HCT116 (cell line): ENCODE data around the gene SCFD2. TPM values are rescaled to one million over a fixed set of nuclear protein-coding genes. Genes with fewer than 3 reads are reported as not detected.

Experiments
- ATAC-seq: fragments of 200-7000 bp; cut with Tn5 transposase; 2 replicates; pipeline ENCODE4 v1.9.1; 2020; ENCODE audit warnings: mild to moderate bottlenecking, moderate library complexity
- BruUV-seq: library from RNA; stranded (reverse); fragments of 400-500 nt; replicated peaks from 2 replicates; lab custom pipeline; 2021; lab: Mats Ljungman, UMichigan
- CTCF ChIA-PET: fragments of 300-600 bp; sonication (Branson Sonifier 250); formaldehyde crosslinking; loops from one replicate; lab custom pipeline; 2021; ENCODE audit warnings: antibody characterized with exemption; lab: Charles Lee
- POLR2A ChIA-PET: fragments of 300-600, 350-600 bp; sonication (Branson Sonifier 250); formaldehyde crosslinking; loops from one replicate; lab custom pipeline; 2021; ENCODE audit warnings: antibody characterized with exemption; lab: Charles Lee
- RAD21 ChIA-PET, 2 experiments: fragments of 300-600 bp; sonication (Branson Sonifier 250); formaldehyde crosslinking; loops; one replicate each; lab custom pipeline; 2023; ENCODE audit warnings: low total read pairs in 2 of 2; ENCODE audit not compliant: uncharacterized antibody in 2 of 2, unreplicated experiment in 2 of 2, low non-redundant PET in 1 of 2; lab: Charles Lee
- DNase-seq: peaks from one replicate; pipeline ENCODE4 v3.0.0-alpha.2; 2010; ENCODE audit warnings: low read depth, low spot score
- H2AFZ ChIP-seq: fragments of 200-600 bp; shearing (Covaris generic), sonication (generic); 2 replicates; pipeline ENCODE4 v1.6.1; 2017; ENCODE audit warnings: low read depth, mixed run types, mixed read lengths, antibody characterized with exemption, low read length; ENCODE audit not compliant: poor library complexity, severe bottlenecking
- H3K27ac ChIP-seq: 2 replicates; pipeline ENCODE4 v1.5.1; 2012; ENCODE audit warnings: low read depth, low read length
- H3K27me3 ChIP-seq: fragments of 200-600 bp; sonication (generic); 2 replicates; pipeline ENCODE4 v1.6.1; 2016; ENCODE audit warnings: mixed run types, low read length, mixed read lengths; ENCODE audit not compliant: insufficient read depth
- H3K36me3 ChIP-seq, 2 experiments: fragments of 200-500 bp in 1 of 2; fragments of 200-600 bp in 1 of 2; sonication (Bioruptor generic) in 1 of 2; sonication (generic) in 1 of 2; 2 replicates each; pipeline versions ENCODE4 v1.5.1 to v1.6.1; 2014 to 2016; ENCODE audit warnings: low read length in 2 of 2, inconsistent platforms in 1 of 2, mixed read lengths in 1 of 2, mixed run types in 1 of 2; ENCODE audit not compliant: insufficient read depth in 2 of 2, control insufficient read depth in 1 of 2
- H3K4me1 ChIP-seq, 2 experiments: fragments of 200-600 bp in 1 of 2; sonication (generic) in 1 of 2; 2 replicates each; pipeline versions ENCODE4 v1.5.1 to v1.6.1; 2012 to 2017; ENCODE audit warnings: low read length in 2 of 2, inconsistent platforms in 1 of 2, mild to moderate bottlenecking in 1 of 2, mixed read lengths in 1 of 2, mixed run types in 1 of 2, moderate library complexity in 1 of 2; ENCODE audit not compliant: insufficient read depth in 2 of 2, control insufficient read depth in 1 of 2
- H3K4me2 ChIP-seq: fragments of 200-600 bp; sonication (generic); 2 replicates; pipeline ENCODE4 v1.6.1; 2017; ENCODE audit warnings: mixed run types, low read length, mixed read lengths
- H3K4me3 ChIP-seq, 2 experiments: fragments of 200-600 bp in 1 of 2; sonication (generic) in 1 of 2; replicated peaks in 1 of 2; 2 replicates each; pipeline ENCODE4 v1.5.1; 2011 to 2016; ENCODE audit warnings: low read length in 2 of 2, control low read depth in 1 of 2, low read depth in 1 of 2, mild to moderate bottlenecking in 1 of 2, mixed read lengths in 1 of 2, mixed run types in 1 of 2
- H3K79me2 ChIP-seq: fragments of 200-600 bp; sonication (generic); 2 replicates; pipeline ENCODE4 v1.6.1; 2017; ENCODE audit warnings: mild to moderate bottlenecking, mixed run types, low read length, moderate library complexity, mixed read lengths; ENCODE audit not compliant: insufficient read depth
- H3K9ac ChIP-seq: fragments of 200-600 bp; sonication (generic); 2 replicates; pipeline ENCODE4 v1.6.1; 2016; ENCODE audit warnings: low read length, mixed read lengths
- H3K9me2 ChIP-seq: fragments of 200-600 bp; sonication (generic), shearing (Covaris generic); 2 replicates; pipeline ENCODE4 v1.6.1; 2017; ENCODE audit warnings: mixed run types, mild to moderate bottlenecking, moderate library complexity; ENCODE audit not compliant: insufficient read depth
- H3K9me3 ChIP-seq, 2 experiments: fragments of 200-500 bp in 1 of 2; fragments of 200-600 bp in 1 of 2; sonication (Bioruptor generic) in 1 of 2; sonication (generic) in 1 of 2; 2 replicates each; pipeline ENCODE4 v1.6.1; 2014 to 2017; ENCODE audit warnings: low read length in 2 of 2, mixed read lengths in 2 of 2, inconsistent platforms in 1 of 2, low read depth in 1 of 2, mild to moderate bottlenecking in 1 of 2, mixed run types in 1 of 2, moderate library complexity in 1 of 2; ENCODE audit not compliant: control insufficient read depth in 1 of 2, insufficient read depth in 1 of 2
- H4K20me1 ChIP-seq: fragments of 200-600 bp; sonication (generic), shearing (Covaris generic); 2 replicates; pipeline ENCODE4 v1.6.1; 2017; ENCODE audit warnings: mixed run types, mild to moderate bottlenecking, moderate library complexity; ENCODE audit not compliant: insufficient read depth
- ATF3 ChIP-seq: IDR thresholded peaks from 2 replicates; pipeline ENCODE4 v1.6.1; 2012
- CBX3 ChIP-seq: IDR thresholded peaks from 2 replicates; pipeline ENCODE4 v1.6.1; 2012; ENCODE audit warnings: low read depth
- CEBPB ChIP-seq: IDR thresholded peaks from 2 replicates; pipeline ENCODE4 v1.6.1; 2012; ENCODE audit warnings: low read depth
- CTCF ChIP-seq, 3 experiments: fragments of 200-600 bp in 1 of 3; sonication (generic) in 1 of 3; IDR thresholded peaks in 2 of 3; conservative IDR thresholded peaks in 1 of 3; 2 replicates each; pipeline ENCODE4 v1.5.1; 2012 to 2017; ENCODE audit warnings: low read depth in 2 of 3, low read length in 2 of 3, antibody characterized with exemption in 1 of 3, borderline replicate concordance in 1 of 3, control low read depth in 1 of 3, mild to moderate bottlenecking in 1 of 3, mixed read lengths in 1 of 3, mixed run types in 1 of 3, moderate library complexity in 1 of 3; ENCODE audit not compliant: insufficient read depth in 1 of 3
- EGR1 ChIP-seq: IDR thresholded peaks from 2 replicates; pipeline ENCODE4 v1.6.1; 2012; ENCODE audit warnings: low read depth
- ELF1 ChIP-seq: IDR thresholded peaks from 2 replicates; pipeline ENCODE4 v1.6.1; 2012; ENCODE audit warnings: low read depth, borderline replicate concordance
- EZH2 ChIP-seq: fragments of 200-600 bp; sonication (generic); IDR thresholded peaks from 2 replicates; pipeline ENCODE4 v1.6.1; 2017; ENCODE audit warnings: antibody characterized with exemption, mixed run types
- EZH2phosphoT487 ChIP-seq: fragments of 200-600 bp; IDR thresholded peaks from 2 replicates; pipeline ENCODE4 v1.6.1; 2018; ENCODE audit warnings: antibody characterized with exemption, borderline replicate concordance
- JUND ChIP-seq: IDR thresholded peaks from 2 replicates; pipeline ENCODE4 v1.6.1; 2012
- MAX ChIP-seq: IDR thresholded peaks from 2 replicates; pipeline ENCODE4 v1.6.1; 2012
- REST ChIP-seq: IDR thresholded peaks from 2 replicates; pipeline ENCODE4 v1.6.1; 2012; ENCODE audit warnings: low read depth
- SIN3A ChIP-seq: IDR thresholded peaks from 2 replicates; pipeline ENCODE4 v1.6.1; 2012; ENCODE audit warnings: low read depth
- SP1 ChIP-seq: IDR thresholded peaks from 2 replicates; pipeline ENCODE4 v1.6.1; 2012; ENCODE audit warnings: low read depth
- SRF ChIP-seq: IDR thresholded peaks from 2 replicates; pipeline ENCODE4 v1.6.1; 2012; ENCODE audit warnings: low read depth
- TCF7L2 ChIP-seq: IDR thresholded peaks from 2 replicates; pipeline ENCODE4 v1.7.0; 2011; ENCODE audit warnings: borderline replicate concordance, inconsistent platforms; ENCODE audit not compliant: insufficient read depth, insufficient read length; ENCODE audit errors: extremely low read depth
- YY1 ChIP-seq: IDR thresholded peaks from 2 replicates; pipeline ENCODE4 v1.6.1; 2011; ENCODE audit warnings: low read length, low read depth, moderate library complexity, mild to moderate bottlenecking; ENCODE audit not compliant: insufficient replicate concordance; ENCODE audit errors: extremely low read depth
- ZBTB33 ChIP-seq: IDR thresholded peaks from 2 replicates; pipeline ENCODE4 v1.6.1; 2011; ENCODE audit warnings: mild to moderate bottlenecking, low read length, moderate library complexity; ENCODE audit not compliant: insufficient replicate concordance; ENCODE audit errors: extremely low read depth
- ZNF274 ChIP-seq: fragments of 200-500 bp; sonication (Bioruptor generic); IDR thresholded peaks from 2 replicates; pipeline ENCODE4 v1.6.1; 2014; ENCODE audit warnings: mild to moderate bottlenecking, low read depth, low read length, inconsistent platforms
- intact Hi-C: fragments of 100-400 bp; cut with micrococcal nuclease; formaldehyde crosslinking; loops from 2 replicates; pipeline ENCODE4 v1.10.0; 2022
- total RNA-seq: library from RNA; stranded (reverse); gene quantifications from one replicate; pipeline ENCODE4 v1.2.1, GENCODE V29; 2021; ENCODE audit not compliant: unreplicated experiment

The SCFD2 gene
- total RNA-seq, 1 experiment from 2014 or later, result 13.6 TPM

GRCh38 chr4:52995360-52996030, 370.4 kb downstream of the SCFD2 start:
- ATAC-seq, result no peak
- CTCF ChIA-PET, result no interaction called here

More at GRCh38 chr4:52995360-52996030, 370.4 kb downstream of the SCFD2 start:
- no peak overlapping the region for H3K4me3 ChIP-seq
- POLR2A ChIA-PET, result no interaction called here
- no peak for DNase-seq
- peaks cover 0 to 10% of the 10 kb centered on the region in 2 experiments; a peak in 1 of 4 replicates for H3K4me1 ChIP-seq
- H3K9ac ChIP-seq, result no peak overlapping the region
- BruUV-seq, result no TSS peak
- H4K20me1 ChIP-seq, result no peaks in the 10 kb centered on the region
- intact Hi-C loops, result no loop called here
- no peaks in the 10 kb centered on the region for H3K9me3 ChIP-seq
- no peaks in the 10 kb centered on the region for H3K9me2 ChIP-seq
- H3K4me2 ChIP-seq, result no peak overlapping the region
- no peaks in the 10 kb centered on the region for H3K36me3 ChIP-seq
- no peak overlapping the region for H2AFZ ChIP-seq
- no peaks in the 10 kb centered on the region for H3K79me2 ChIP-seq
- TF ChIP-seq YY1 (no peak), ZBTB33 (no peak), JUND (no peak), ATF3 (no peak), EZH2phosphoT487 (no peak), CTCF (IDR thresholded peaks at IDR 0.05 in 2 of 3, conservative IDR thresholded peaks at IDR 0.05 in 1 of 3; ENCODE audit: borderline replicate concordance in 1 of 3, insufficient read depth in 1 of 3, low read depth in 2 of 3, low read length in 2 of 3) (no peak), REST (no peak), SIN3A (no peak), EGR1 (no peak), MAX (no peak), SRF (no peak), ELF1 (no peak), CEBPB (no peak), CBX3 (no peak), EZH2 (no peak), ZNF274 (no peak), SP1 (no peak), TCF7L2 (no peak)
- no peak overlapping the region for H3K27ac ChIP-seq
- RAD21 ChIA-PET, result no interaction called here
- no peaks in the 10 kb centered on the region for H3K27me3 ChIP-seq
